HEK293 (cell line): ENCODE measurements around the gene PIK3AP1.

Experiments
- CTCF ChIA-PET: fragments of 350-600 bp; formaldehyde crosslinking; extraction: SDS; loops from one replicate; lab custom pipeline; 2021; ENCODE audit warnings: antibody characterized with exemption; lab: Yijun Ruan, JAX
- POLR2A ChIA-PET: fragments of 300-600 bp; formaldehyde crosslinking; extraction: SDS; loops from one replicate; lab custom pipeline; 2020; ENCODE audit warnings: antibody characterized with exemption, inconsistent platforms; lab: Yijun Ruan, JAX
- H3K27ac ChIP-seq: fragments of 200-500 bp; sonication (Bioruptor generic); 2 replicates; pipeline ENCODE4 v1.5.1; 2014; ENCODE audit warnings: low read depth, low read length, control low read depth, inconsistent platforms; ENCODE audit errors: extremely low read depth
- H3K36me3 ChIP-seq, 2 experiments: fragments of 200-500 bp in 1 of 2; sonication (Bioruptor generic) in 1 of 2; 1 replicate in 1 of 2; 2 replicates in 1 of 2; pipeline ENCODE4 v1.5.1; 2014 to 2017; ENCODE audit warnings: inconsistent platforms in 2 of 2, low read length in 2 of 2; ENCODE audit not compliant: control insufficient read depth in 2 of 2, insufficient read depth in 1 of 2
- H3K4me1 ChIP-seq: fragments of 200-500 bp; sonication (Bioruptor generic); 2 replicates; pipeline ENCODE4 v1.5.1; 2014; ENCODE audit warnings: mild to moderate bottlenecking, low read length, inconsistent platforms; ENCODE audit not compliant: control insufficient read depth, insufficient read depth
- H3K4me3 ChIP-seq: 2 replicates; pipeline ENCODE4 v1.5.1; 2011; ENCODE audit warnings: low read depth, mild to moderate bottlenecking, control low read depth, low read length, moderate library complexity
- H3K9me3 ChIP-seq: fragments of 200-500 bp; sonication (Bioruptor generic); 2 replicates; pipeline ENCODE4 v1.5.1; 2014; ENCODE audit warnings: low read depth, low read length, inconsistent platforms; ENCODE audit not compliant: control insufficient read depth, insufficient read depth
- HIC1 ChIP-seq: fragments of 450-650 bp; formaldehyde crosslinking; IDR thresholded peaks from 2 replicates; pipeline ENCODE4 v1.5.1; 2016; ENCODE audit warnings: missing biosample characterization, missing genetic modification characterization
- HOXC10 ChIP-seq: sonication (generic); formaldehyde crosslinking; IDR thresholded peaks from 2 replicates; pipeline ENCODE4 v1.8.1; 2023; ENCODE audit warnings: mild to moderate bottlenecking, missing genetic modification reagents
- PRDM1 ChIP-seq: fragments of 450-650 bp; formaldehyde crosslinking; IDR thresholded peaks from 2 replicates; pipeline ENCODE4; 2016; ENCODE audit warnings: missing biosample characterization, missing genetic modification characterization
- ZFP37 ChIP-seq: fragments of 450-650 bp; formaldehyde crosslinking; IDR thresholded peaks from 2 replicates; pipeline ENCODE4 v1.5.1; 2016; ENCODE audit warnings: missing biosample characterization, missing genetic modification characterization
- ZFP41 ChIP-seq: fragments of 450-650 bp; formaldehyde crosslinking; IDR thresholded peaks from 2 replicates; pipeline ENCODE4 v1.5.1; 2016; ENCODE audit warnings: missing biosample characterization, missing genetic modification characterization, borderline replicate concordance
- ZNF121 ChIP-seq: fragments of 450-650 bp; formaldehyde crosslinking; IDR thresholded peaks from 2 replicates; pipeline ENCODE4 v1.5.1; 2016; ENCODE audit warnings: missing biosample characterization, missing genetic modification characterization
- ZNF175 ChIP-seq: fragments of 450-650 bp; formaldehyde crosslinking; IDR thresholded peaks from 2 replicates; pipeline ENCODE4 v1.5.1; 2016; ENCODE audit warnings: missing biosample characterization, missing genetic modification characterization
- ZNF24 ChIP-seq: fragments of 450-650 bp; formaldehyde crosslinking; IDR thresholded peaks from 2 replicates; pipeline ENCODE4 v1.5.1; 2016; ENCODE audit warnings: missing biosample characterization, missing genetic modification characterization
- ZNF366 ChIP-seq: fragments of 450-650 bp; formaldehyde crosslinking; conservative IDR thresholded peaks from 2 replicates; pipeline ENCODE4 v1.5.1; 2016; ENCODE audit warnings: missing biosample characterization, missing genetic modification characterization
- ZNF426 ChIP-seq: fragments of 450-650 bp; formaldehyde crosslinking; IDR thresholded peaks from 2 replicates; pipeline ENCODE4 v1.5.1; 2017; ENCODE audit warnings: missing biosample characterization, missing genetic modification characterization, mild to moderate bottlenecking, inconsistent platforms, moderate library complexity
- ZNF433 ChIP-seq: fragments of 450-650 bp; formaldehyde crosslinking; IDR thresholded peaks from 2 replicates; pipeline ENCODE4 v1.5.1; 2016; ENCODE audit warnings: missing biosample characterization, missing genetic modification characterization, low read depth
- ZNF596 ChIP-seq: fragments of 450-650 bp; IDR thresholded peaks from 2 replicates; pipeline ENCODE4 v1.5.0; 2018; ENCODE audit warnings: missing biosample characterization, mild to moderate bottlenecking, missing genetic modification characterization, moderate library complexity
- ZNF664 ChIP-seq: fragments of 450-650 bp; formaldehyde crosslinking; IDR thresholded peaks from 2 replicates; pipeline ENCODE4 v1.5.1; 2016; ENCODE audit warnings: missing biosample characterization, missing genetic modification characterization
- ZNF76 ChIP-seq: fragments of 450-650 bp; formaldehyde crosslinking; IDR thresholded peaks from 2 replicates; pipeline ENCODE4; 2016; ENCODE audit warnings: low read depth, missing biosample characterization, missing genetic modification characterization, borderline replicate concordance
- ZNF830 ChIP-seq: fragments of 450-650 bp; IDR thresholded peaks from 2 replicates; pipeline ENCODE4 v1.5.0; 2018; ENCODE audit warnings: missing biosample characterization, missing genetic modification characterization, low read depth, mild to moderate bottlenecking, moderate library complexity

Gene PIK3AP1

GRCh38 chr10:96637709-96638108 lies 82.6 kb downstream of the PIK3AP1 start:
- Histone ChIP-seq H3K9me3 (no peaks in the 10 kb centered on the region), H3K27ac (no peak overlapping the region), H3K4me1 (no peaks in the 10 kb centered on the region), H3K4me3 (no peak overlapping the region), H3K36me3 (no peaks in the 10 kb centered on the region)
- ChIA-PET CTCF (interaction anchor here (0.7 kb wide), 1 partner anchor 111 kb away, joined by 5 read pairs; no protein-coding TSS in a partner anchor), POLR2A (no interaction called here)
- TF ChIP-seq ZNF596 (tag by site-specific recombination) = no peak

GRCh38 chr10:96636551-96636950 lies 83.8 kb downstream of the PIK3AP1 start:
- H3K9me3 ChIP-seq = no peaks in the 10 kb centered on the region
- H3K4me3 ChIP-seq = no peak overlapping the region
- CTCF ChIA-PET = interaction anchor here (0.8 to 0.9 kb wide), 2 partner anchors 241 to 261 kb away, joined by 3 to 4 read pairs; no protein-coding TSS in a partner anchor
- H3K36me3 ChIP-seq = no peaks in the 10 kb centered on the region
- POLR2A ChIA-PET = no interaction called here
- TF ChIP-seq ZNF426 (tag by site-specific recombination) (no peak), ZNF366 (tag by site-specific recombination) (no peak)
- H3K4me1 ChIP-seq = no peaks in the 10 kb centered on the region
- H3K27ac ChIP-seq = no peak overlapping the region

GRCh38 chr10:96632974-96633710 lies 87.2 kb downstream of the PIK3AP1 start:
- Histone ChIP-seq H3K4me1 (no peaks in the 10 kb centered on the region), H3K4me3 (no peak overlapping the region)
- CTCF ChIA-PET = interaction anchor here (0.7 to 1.8 kb wide), 5 partner anchors 10 to 258 kb away, joined by 3 to 5 read pairs (median 4); partner anchors contain the start of gene TLL2
- TF ChIP-seq ZNF664 = no peak
- TF ChIP-seq HOXC10 (CRISPR knock-in tag) = no peak
- TF ChIP-seq ZNF433 (tag by site-specific recombination) = no peak
- no peak for TF ChIP-seq ZNF830 (tag by site-specific recombination)
- TF ChIP-seq ZNF121 (tag by site-specific recombination) = no peak
- TF ChIP-seq ZNF366 (tag by site-specific recombination) = no peak
- TF ChIP-seq ZNF76 = no peak
- no peak for TF ChIP-seq ZNF24
- TF ChIP-seq ZFP37 (tag by site-specific recombination) = no peak
- TF ChIP-seq ZFP41 (tag by site-specific recombination) = no peak
- no peak for TF ChIP-seq HIC1 (tag by site-specific recombination)
- TF ChIP-seq ZNF175 (tag by site-specific recombination) = no peak
- TF ChIP-seq, all 188 proteins: peak for 0
- POLR2A ChIA-PET = no interaction called here
- H3K9me3 ChIP-seq = no peaks in the 10 kb centered on the region
- no peaks in the 10 kb centered on the region for H3K36me3 ChIP-seq
- H3K27ac ChIP-seq = no peak overlapping the region

GRCh38 chr10:96627292-96627691 lies 93.0 kb downstream of the PIK3AP1 start:
- Histone ChIP-seq H3K27ac (no peak overlapping the region), H3K36me3 (no peaks in the 10 kb centered on the region), H3K4me1 (no peaks in the 10 kb centered on the region), H3K4me3 (no peak overlapping the region), H3K9me3 (no peaks in the 10 kb centered on the region)
- TF ChIP-seq PRDM1 (tag by site-specific recombination) = no peak
- ChIA-PET POLR2A (no interaction called here), CTCF (no interaction called here)
